Effector memory CD4-positive, alpha-beta T cell (primary cell): ENCODE results near the gene TAF1D.

ENCODE experiments used
- DNase-seq, 3 donors: peaks; one replicate each; pipeline ENCODE4 v3.0.0-alpha.2; 2020
- H3K27ac ChIP-seq: 2 replicates; pipeline ENCODE4 v1.7.0; 2013; ENCODE audit warnings: mild to moderate bottlenecking, low read length, moderate library complexity; ENCODE audit not compliant: insufficient read depth, poor library complexity, severe bottlenecking
- H3K27me3 ChIP-seq: replicated peaks from 2 replicates; pipeline ENCODE4 v1.7.0; 2013; ENCODE audit warnings: mild to moderate bottlenecking, low read length; ENCODE audit not compliant: insufficient read depth, control insufficient read depth, poor library complexity, severe bottlenecking
- H3K36me3 ChIP-seq: 2 replicates; pipeline ENCODE4 v1.7.0; 2013; ENCODE audit warnings: mild to moderate bottlenecking, low read length, moderate library complexity; ENCODE audit not compliant: control insufficient read depth, insufficient read depth
- H3K4me1 ChIP-seq: 2 replicates; pipeline ENCODE4 v1.7.0; 2013; ENCODE audit warnings: low read length, mild to moderate bottlenecking; ENCODE audit not compliant: control insufficient read depth, insufficient read depth, poor library complexity, severe bottlenecking
- H3K4me3 ChIP-seq: 2 replicates; pipeline ENCODE4 v1.7.0; 2013; ENCODE audit warnings: low read length, low read depth, mild to moderate bottlenecking; ENCODE audit not compliant: insufficient read depth, poor library complexity, severe bottlenecking
- H3K9me3 ChIP-seq: 2 replicates; pipeline ENCODE4 v1.7.0; 2013; ENCODE audit warnings: mild to moderate bottlenecking, low read length, moderate library complexity; ENCODE audit not compliant: control insufficient read depth

The TAF1D gene

DNA sequence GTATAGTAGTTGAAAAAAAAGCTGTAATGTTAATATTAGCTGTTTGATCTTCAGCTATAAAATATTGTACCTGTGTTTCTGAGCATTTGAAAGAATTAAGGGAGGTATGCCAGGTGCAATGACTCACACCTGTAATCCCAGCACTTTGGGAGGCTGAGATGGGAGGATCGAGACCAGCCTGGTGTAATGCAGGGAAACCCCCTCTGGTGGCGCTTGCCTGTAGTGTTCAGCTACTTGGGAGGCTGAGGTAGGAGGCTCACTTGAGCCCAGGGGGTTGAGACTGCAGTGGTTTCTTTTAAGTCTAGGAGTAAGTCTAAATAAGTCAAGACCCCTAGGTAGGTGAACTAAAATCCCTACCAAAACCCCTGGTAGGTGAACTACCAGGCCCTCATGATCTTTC lies 37.1 kb downstream of the TAF1D start:
- H3K27ac ChIP-seq = no peak overlapping the region
- peaks cover 23% of the 10 kb centered on the region for H3K36me3 ChIP-seq
- no peak for DNase-seq
- no peaks in the 10 kb centered on the region for H3K9me3 ChIP-seq
- H3K27me3 ChIP-seq = no peaks in the 10 kb centered on the region
- no peaks in the 10 kb centered on the region for H3K4me1 ChIP-seq
- no peak overlapping the region for H3K4me3 ChIP-seq

DNA sequence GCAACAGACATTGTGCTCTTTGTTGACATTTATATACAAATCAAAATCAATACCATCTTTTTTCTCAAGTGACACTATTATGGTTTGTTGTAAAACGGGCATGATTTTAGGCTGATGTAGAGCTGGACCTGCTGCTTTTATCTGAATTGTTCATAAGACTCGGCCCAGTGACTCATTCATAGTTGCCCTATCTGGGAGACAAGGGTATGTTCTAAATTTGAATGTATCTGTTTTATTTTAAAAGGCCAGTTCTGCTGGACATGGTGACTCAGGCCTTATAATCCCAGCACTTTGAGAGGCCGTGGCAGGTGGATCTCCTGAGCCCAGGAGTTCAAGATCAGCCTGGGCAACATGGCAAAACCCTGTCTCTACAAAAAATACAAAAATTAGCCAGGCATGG lies 40.5 kb downstream of the TAF1D start:
- Histone ChIP-seq H3K36me3 (peaks cover 32% of the 10 kb centered on the region), H3K9me3 (no peaks in the 10 kb centered on the region), H3K4me3 (no peak overlapping the region), H3K27ac (no peak overlapping the region), H3K27me3 (no peaks in the 10 kb centered on the region), H3K4me1 (no peaks in the 10 kb centered on the region)
- DNase-seq = no peak

DNA sequence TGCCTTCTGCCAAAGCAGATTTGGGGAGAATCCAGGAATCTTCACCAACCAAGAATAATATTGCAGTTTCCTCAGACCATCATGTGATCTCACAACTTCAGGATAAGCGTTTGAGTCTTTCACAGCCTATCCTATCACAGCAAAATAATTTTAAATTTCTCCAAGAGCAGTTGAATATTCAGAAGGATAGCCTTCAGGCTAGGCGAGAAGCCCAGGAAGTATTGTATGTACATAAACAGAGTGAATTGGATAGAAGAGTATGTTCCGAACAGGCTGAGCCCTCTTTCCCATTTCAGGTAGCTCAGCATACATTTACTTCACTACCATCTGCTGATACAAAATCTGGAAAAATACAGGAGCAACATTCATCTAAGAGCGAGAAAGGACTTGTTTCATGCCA lies 43.7 kb downstream of the TAF1D start:
- no peak overlapping the region for H3K27ac ChIP-seq
- peaks cover 45% of the 10 kb centered on the region for H3K36me3 ChIP-seq
- no peaks in the 10 kb centered on the region for H3K4me1 ChIP-seq

DNA sequence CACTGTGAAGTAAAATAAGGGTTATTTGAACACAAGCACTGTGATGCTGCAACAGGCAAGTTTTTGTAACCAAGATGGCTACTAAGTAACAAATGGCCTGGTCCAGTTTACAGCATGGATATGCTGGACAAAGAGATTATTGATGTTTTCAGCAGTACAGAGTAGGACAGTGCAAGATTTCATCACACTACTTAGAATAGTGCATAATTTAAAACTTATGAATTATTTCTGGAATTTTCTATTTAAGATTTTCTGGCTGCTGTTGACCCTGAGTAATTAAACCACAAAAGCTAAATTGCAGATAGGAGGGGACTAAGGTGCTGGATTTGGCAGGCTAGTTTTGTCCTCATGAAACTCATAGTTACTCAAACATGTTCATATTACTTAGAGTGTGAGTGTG lies 46.7 kb downstream of the TAF1D start:
- H3K27ac ChIP-seq = no peak overlapping the region
- no peaks in the 10 kb centered on the region for H3K27me3 ChIP-seq
- no peak for DNase-seq
- H3K4me1 ChIP-seq = no peaks in the 10 kb centered on the region
- H3K36me3 ChIP-seq = peaks cover 42% of the 10 kb centered on the region
- H3K4me3 ChIP-seq = no peak overlapping the region
- H3K9me3 ChIP-seq = no peaks in the 10 kb centered on the region

More for the DNA sequence above, 43.7 kb downstream of the TAF1D start:
- no peak for DNase-seq
- H3K9me3 ChIP-seq = no peaks in the 10 kb centered on the region
- no peaks in the 10 kb centered on the region for H3K27me3 ChIP-seq
- no peak overlapping the region for H3K4me3 ChIP-seq

DNA sequence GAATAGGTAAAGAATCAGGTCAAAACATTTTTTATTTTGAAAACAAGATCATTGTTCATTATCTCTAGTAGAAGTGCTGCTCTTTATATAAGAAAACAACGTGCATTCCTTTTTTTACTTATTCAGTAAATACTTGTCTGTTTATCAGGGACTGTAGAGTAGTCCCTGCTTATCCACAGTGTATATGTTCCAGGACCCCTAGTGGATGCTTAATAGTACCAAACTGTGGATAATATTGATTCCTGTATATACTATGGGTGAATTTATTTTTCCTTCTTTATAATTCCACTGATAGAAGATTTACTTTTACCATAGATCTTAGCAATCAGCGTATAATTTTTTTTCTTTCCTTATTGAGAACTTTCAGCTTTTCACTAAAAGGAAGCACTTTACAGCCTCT lies 47.2 kb downstream of the TAF1D start:
- Histone ChIP-seq H3K36me3 (peaks cover 43% of the 10 kb centered on the region), H3K27ac (no peak overlapping the region), H3K27me3 (no peaks in the 10 kb centered on the region), H3K4me3 (no peak overlapping the region), H3K4me1 (no peaks in the 10 kb centered on the region), H3K9me3 (no peaks in the 10 kb centered on the region)
- no peak for DNase-seq

DNA sequence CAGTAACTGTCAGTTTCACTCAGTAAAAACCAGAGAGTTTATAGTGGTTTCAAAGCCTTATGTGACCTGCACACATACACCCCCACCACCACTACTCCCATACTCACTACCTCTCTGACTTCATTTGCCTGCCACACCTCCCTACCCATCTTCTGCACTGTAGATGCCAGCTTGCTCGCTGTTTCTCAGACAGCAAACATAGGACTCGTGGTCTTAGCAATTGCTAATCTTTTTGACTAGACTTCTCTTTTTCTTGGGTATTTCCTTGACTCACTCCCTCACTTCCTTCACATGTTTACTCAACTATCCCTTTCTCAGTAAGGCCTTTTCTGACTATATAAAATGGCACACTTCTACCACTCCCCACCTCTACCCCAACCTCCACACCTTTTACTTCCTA lies 52.1 kb downstream of the TAF1D start:
- Histone ChIP-seq H3K27me3 (no peaks in the 10 kb centered on the region), H3K9me3 (no peaks in the 10 kb centered on the region), H3K27ac (no peak overlapping the region), H3K36me3 (peaks cover 23% of the 10 kb centered on the region), H3K4me3 (no peak overlapping the region), H3K4me1 (no peaks in the 10 kb centered on the region)
- DNase-seq = no peak

DNA sequence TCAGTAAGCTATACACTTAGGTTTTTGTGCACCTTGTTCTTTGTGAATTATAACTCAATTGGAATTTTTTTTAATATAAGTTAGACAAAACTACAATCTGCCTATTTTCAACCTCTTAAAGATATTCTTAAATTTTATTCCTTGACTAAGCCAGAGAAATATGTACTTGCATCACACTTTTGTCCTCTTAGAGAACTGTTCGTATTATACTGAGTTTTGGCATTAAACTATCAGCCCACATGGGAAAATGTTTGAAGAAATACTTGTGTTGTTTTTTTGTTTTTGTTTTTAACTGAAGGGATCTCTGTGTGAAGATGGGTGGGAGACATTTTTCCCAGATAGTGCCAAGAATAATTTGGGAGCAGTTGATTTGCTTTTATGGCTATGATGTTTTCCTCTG lies 54.5 kb downstream of the TAF1D start:
- Histone ChIP-seq H3K27me3 (no peaks in the 10 kb centered on the region), H3K4me1 (no peaks in the 10 kb centered on the region), H3K9me3 (no peaks in the 10 kb centered on the region), H3K36me3 (peaks cover 29% of the 10 kb centered on the region), H3K27ac (no peak overlapping the region), H3K4me3 (no peak overlapping the region)
- DNase-seq = no peak

DNA sequence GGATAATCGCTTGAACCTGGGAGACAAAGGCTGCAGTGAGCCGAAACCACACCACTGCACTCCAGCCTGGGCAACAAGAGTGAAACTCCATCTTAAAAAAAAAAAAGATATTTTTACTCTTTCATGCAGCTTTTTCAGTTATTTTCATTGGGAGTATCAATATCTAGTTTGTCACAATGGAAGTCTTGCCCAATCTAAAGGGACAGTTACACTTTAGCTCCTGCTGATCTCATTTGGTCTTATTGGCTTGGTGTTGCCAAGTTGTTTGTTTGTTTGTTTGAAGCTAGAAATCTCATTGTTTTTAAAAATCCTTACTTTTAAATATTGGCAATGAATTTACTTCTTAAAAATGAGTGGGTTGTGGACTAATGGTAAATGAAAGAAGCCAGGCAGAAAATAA lies 55.1 kb downstream of the TAF1D start:
- H3K9me3 ChIP-seq = no peaks in the 10 kb centered on the region
- DNase-seq = no peak
- H3K36me3 ChIP-seq = peaks cover 29% of the 10 kb centered on the region
- no peak overlapping the region for H3K4me3 ChIP-seq
- no peaks in the 10 kb centered on the region for H3K4me1 ChIP-seq
- no peak overlapping the region for H3K27ac ChIP-seq
- H3K27me3 ChIP-seq = no peaks in the 10 kb centered on the region
